Measurements from ENCODE around the gene SSX3. TPM values are rescaled to one million over a fixed set of nuclear protein-coding genes. Genes with fewer than 3 reads are reported as not detected.
"Not testable (repeated sequence)": the region's sequence is repeated elsewhere in the genome, so short reads cannot be mapped to it uniquely, and the experiment has no call there.

SSX3 gene
- not detected for total RNA-seq

DNA sequence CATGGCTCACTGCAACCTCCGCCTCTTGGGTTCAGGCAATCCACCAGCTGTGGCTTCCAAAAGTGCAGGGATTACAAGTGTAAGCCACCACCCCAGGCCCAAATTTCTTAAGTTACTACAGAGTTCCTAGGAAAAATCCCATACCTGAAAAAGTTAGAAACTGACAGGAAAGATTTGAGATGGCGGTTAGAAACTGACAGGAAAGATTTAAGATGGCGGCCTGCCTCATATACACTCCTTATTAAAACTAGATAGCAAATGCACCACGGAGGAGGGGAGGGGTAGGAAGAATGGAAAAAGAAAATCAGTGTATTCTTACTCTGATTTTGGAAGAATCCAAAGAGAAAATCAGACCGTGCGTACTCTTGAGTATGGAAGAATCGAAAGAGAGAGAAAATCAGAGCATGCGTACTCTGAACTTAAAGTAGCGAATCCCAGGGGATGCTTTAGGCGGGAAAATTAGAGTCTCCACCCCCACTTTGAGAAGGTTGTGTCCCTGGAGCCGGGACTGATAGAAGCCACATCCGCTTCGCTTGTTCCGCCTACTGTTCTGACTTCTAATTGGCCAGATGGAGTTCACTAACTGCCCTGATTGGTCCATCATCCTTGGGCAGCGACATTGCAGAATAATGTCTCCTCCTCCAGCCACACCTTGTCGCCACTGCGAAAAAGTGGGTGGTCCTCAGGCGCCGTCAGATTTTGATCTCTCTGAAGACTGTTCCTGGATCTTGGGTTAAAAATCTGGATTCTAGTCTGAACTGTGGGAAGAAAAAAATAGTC, at the start of gene SSX3:
Gene SSX3 (minus strand): TSS at position 389 of the 780 bp plus-strand sequence. CDS start 1,454 bp downstream, outside the sequence.
- not testable (repeated sequence) for H3K27me3 Mint-ChIP-seq (ENCODE audit: low read depth); DNase-seq; H3K9me3 Mint-ChIP-seq; H3K4me3 Mint-ChIP-seq; H3K36me3 Mint-ChIP-seq (ENCODE audit: insufficient read depth); H3K4me1 Mint-ChIP-seq (ENCODE audit: low read depth); ATAC-seq

GRCh38 chrX:48397825-48398224, 41.3 kb upstream of the SSX3 start:
- not testable (repeated sequence) for ATAC-seq; H3K4me1 Mint-ChIP-seq (ENCODE audit: low read depth); H3K36me3 Mint-ChIP-seq (ENCODE audit: insufficient read depth); H3K9me3 Mint-ChIP-seq; DNase-seq; H3K4me3 Mint-ChIP-seq; H3K27me3 Mint-ChIP-seq (ENCODE audit: low read depth)

DNA sequence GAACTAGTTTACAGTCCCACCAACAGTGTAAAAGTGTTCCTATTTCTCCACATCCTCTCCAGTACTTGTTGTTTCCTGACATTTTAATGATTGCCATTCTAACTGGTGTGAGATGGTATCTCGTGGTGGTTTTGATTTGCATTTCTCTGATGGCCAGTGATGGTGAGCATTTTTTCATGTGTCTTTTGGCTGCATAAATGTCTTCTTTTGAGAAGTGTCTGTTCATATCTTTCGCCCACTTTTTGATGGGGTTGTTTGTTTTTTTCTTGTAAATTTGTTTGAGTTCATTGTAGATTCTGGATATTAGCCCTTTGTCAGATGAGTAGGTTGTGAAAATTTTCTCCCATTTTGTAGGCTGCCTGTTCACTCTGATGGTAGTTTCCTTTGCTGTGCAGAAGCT, 40.4 kb upstream of the SSX3 start:
- not testable (repeated sequence) for H3K27me3 Mint-ChIP-seq (ENCODE audit: low read depth); H3K36me3 Mint-ChIP-seq (ENCODE audit: insufficient read depth); H3K4me1 Mint-ChIP-seq (ENCODE audit: low read depth); DNase-seq; H3K4me3 Mint-ChIP-seq; H3K9me3 Mint-ChIP-seq; ATAC-seq

DNA sequence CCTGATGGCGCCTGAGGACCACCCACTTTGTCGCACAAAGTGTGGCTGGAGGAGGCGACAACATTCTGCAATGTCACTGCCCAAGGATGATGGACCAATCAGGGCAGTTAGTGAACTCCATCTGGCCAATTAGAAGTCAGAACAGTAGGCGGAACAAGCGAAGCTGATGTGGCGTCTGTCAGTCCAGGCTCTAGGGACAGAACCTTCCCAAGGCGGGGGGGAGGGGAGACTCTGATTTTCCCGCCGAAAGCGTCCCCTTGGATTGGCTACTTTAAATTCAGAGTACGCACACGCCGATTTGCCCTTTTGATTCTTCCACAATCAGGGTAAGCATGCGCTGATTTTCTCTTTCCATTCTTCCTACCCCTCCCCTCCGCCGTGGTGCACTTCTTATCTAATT, 26.7 kb upstream of the SSX3 start, which contains the start of gene SSX4:
Gene SSX4 (plus strand): TSS at position 301 of the 400 bp plus-strand sequence. CDS start 515 bp downstream, outside the sequence.
- not testable (repeated sequence) for DNase-seq; H3K4me3 Mint-ChIP-seq; H3K27me3 Mint-ChIP-seq (ENCODE audit: low read depth); H3K9me3 Mint-ChIP-seq; H3K4me1 Mint-ChIP-seq (ENCODE audit: low read depth); ATAC-seq; H3K36me3 Mint-ChIP-seq (ENCODE audit: insufficient read depth)

- H3K4me3 Mint-ChIP-seq; H3K4me1 Mint-ChIP-seq (ENCODE audit: low read depth); DNase-seq; H3K9me3 Mint-ChIP-seq; H3K36me3 Mint-ChIP-seq (ENCODE audit: insufficient read depth); H3K27me3 Mint-ChIP-seq (ENCODE audit: low read depth); ATAC-seq: not testable (repeated sequence)
These were observed 13.9 kb upstream of the SSX3 start for GRCh38 chrX:48370408-48370807.

DNA sequence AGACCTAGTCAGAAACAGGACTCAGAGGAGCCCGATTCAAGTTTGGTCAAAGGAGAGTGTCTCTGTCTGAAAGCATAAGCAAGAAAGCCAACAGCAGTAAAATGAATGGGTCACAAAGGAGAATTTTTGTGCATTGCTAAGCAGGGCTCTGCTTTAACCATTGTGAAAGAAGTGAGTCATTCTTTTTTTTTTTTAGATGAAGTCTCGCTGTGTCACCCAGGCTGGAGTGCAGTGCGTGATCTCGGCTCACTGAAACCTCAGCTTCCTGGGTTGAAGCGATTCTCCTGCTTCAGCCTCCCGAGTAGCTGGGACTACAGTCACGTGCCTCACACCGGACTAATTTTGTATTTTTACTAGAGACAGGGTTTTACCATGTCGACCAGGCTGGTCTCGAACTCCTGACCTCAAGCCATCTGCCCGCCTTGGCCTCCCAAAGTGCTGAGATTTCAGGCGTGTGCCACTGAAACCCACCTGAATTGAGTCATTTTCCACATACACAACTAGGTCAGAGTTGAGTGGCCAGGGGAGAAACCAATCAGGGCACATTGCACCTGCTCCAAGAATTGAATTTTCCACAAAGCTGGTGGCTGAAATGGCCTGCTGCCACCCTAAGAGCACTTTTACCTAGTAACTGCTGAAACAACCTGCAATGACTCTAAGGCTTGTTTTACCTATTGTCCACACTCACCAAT, 11.4 kb upstream of the SSX3 start:
- not testable (repeated sequence) for H3K4me1 Mint-ChIP-seq (ENCODE audit: low read depth); H3K9me3 Mint-ChIP-seq; DNase-seq; H3K4me3 Mint-ChIP-seq; H3K27me3 Mint-ChIP-seq (ENCODE audit: low read depth); H3K36me3 Mint-ChIP-seq (ENCODE audit: insufficient read depth)
- peak; percentile 83 to 88 for ATAC-seq

DNA sequence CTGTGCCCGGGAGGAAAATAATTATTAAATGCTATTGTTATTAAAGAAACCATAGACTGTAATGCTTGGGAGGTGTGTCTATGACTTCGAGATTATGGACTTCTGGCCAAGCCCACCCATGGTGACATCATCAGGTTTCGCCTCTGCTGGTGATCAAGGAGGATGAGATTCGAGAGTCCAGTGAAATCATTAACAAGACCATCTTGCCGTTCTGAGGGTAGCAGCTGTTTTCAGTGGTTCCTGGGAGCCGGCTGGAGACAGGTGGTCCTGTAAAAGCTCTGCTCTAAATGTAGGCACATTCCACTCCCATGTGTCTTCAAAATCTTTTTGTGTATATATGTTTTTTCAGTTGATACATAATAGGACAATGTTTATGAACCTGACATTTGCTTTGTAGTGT, 2.8 kb upstream of the SSX3 start:
- ATAC-seq; H3K4me1 Mint-ChIP-seq (ENCODE audit: low read depth); H3K27me3 Mint-ChIP-seq (ENCODE audit: low read depth); DNase-seq; H3K9me3 Mint-ChIP-seq; H3K36me3 Mint-ChIP-seq (ENCODE audit: insufficient read depth); H3K4me3 Mint-ChIP-seq: not testable (repeated sequence)

- Mint-ChIP-seq H3K27me3 (ENCODE audit: low read depth) (no peaks in the 10 kb centered on the region), H3K4me3 (no peak overlapping the region), H3K36me3 (ENCODE audit: insufficient read depth) (no peaks in the 10 kb centered on the region), H3K9me3 (no peaks in the 10 kb centered on the region), H3K4me1 (ENCODE audit: low read depth) (no peaks in the 10 kb centered on the region)
- DNase-seq (no peak), ATAC-seq (no peak)
These were observed 1.2 kb upstream of the SSX3 start for GRCh38 chrX:48357681-48358080.

GRCh38 chrX:48346059-48346458, 10.4 kb downstream of the SSX3 start:
- H3K9me3 Mint-ChIP-seq; DNase-seq; H3K4me1 Mint-ChIP-seq (ENCODE audit: low read depth); H3K27me3 Mint-ChIP-seq (ENCODE audit: low read depth); ATAC-seq; H3K36me3 Mint-ChIP-seq (ENCODE audit: insufficient read depth); H3K4me3 Mint-ChIP-seq: not testable (repeated sequence)

- H3K36me3 Mint-ChIP-seq (ENCODE audit: insufficient read depth): not testable (repeated sequence)
These were observed 42.5 kb downstream of the SSX3 start for GRCh38 chrX:48313996-48314395.

DNA sequence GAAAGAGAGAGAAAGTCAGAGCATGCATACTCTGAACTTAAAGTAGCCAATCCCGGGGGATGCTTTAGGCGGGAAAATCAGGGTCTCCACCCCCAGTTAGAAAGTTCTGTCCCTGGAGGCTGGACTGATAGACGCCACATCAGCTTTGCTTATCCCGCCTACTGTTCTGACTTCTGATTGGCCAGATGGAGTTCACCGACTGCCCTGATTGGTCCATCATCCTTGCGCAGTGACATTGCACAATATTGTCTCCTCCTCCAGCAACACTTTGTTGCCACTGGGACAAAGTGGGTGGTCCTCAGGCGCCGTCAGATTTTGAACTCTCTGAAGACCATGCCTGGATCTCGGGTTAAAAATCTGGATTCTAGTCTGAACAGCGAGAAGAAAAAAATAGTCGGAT, 50.3 kb downstream of the SSX3 start:
- ATAC-seq: no peak
- no peaks in the 10 kb centered on the region for H3K9me3 Mint-ChIP-seq
- DNase-seq: no peak
- H3K4me3 Mint-ChIP-seq: no peak overlapping the region
- H3K36me3 Mint-ChIP-seq (ENCODE audit: insufficient read depth): no peaks in the 10 kb centered on the region
- H3K4me1 Mint-ChIP-seq (ENCODE audit: low read depth): no peaks in the 10 kb centered on the region
- H3K27me3 Mint-ChIP-seq (ENCODE audit: low read depth): peaks cover 7% of the 10 kb centered on the region

More at GRCh38 chrX:48313996-48314395, 42.5 kb downstream of the SSX3 start:
- H3K4me1 Mint-ChIP-seq (ENCODE audit: low read depth); DNase-seq; H3K4me3 Mint-ChIP-seq; H3K27me3 Mint-ChIP-seq (ENCODE audit: low read depth); ATAC-seq; H3K9me3 Mint-ChIP-seq: not testable (repeated sequence)

Other genes starting within 250 kb of the SSX3 start
- not detected for gene SPACA5B, start 226.1 kb downstream of the SSX3 start, total RNA-seq
- not detected for gene SSX5, start 159.9 kb downstream of the SSX3 start, total RNA-seq
- under 1 TPM in 2 of 3 donors, not detected in 1; 0.16 to 0.23 TPM for gene SSX1, start 101.3 kb downstream of the SSX3 start, total RNA-seq
- not detected for gene SSX4, start 26.8 kb upstream of the SSX3 start, total RNA-seq
- not detected for gene SSX4B, start 55.3 kb upstream of the SSX3 start, total RNA-seq
- gene SLC38A5, start 113.6 kb upstream of the SSX3 start, total RNA-seq: 100 to 1,000 TPM; 247 to 282 (median 271) TPM
- 100 to 1,000 TPM; 130 to 147 (median 134) TPM for gene FTSJ1, start 119.5 kb upstream of the SSX3 start, total RNA-seq
- 1 to 10 TPM; 7.5 to 10.0 (median 9.4) TPM for gene PORCN, start 152.3 kb upstream of the SSX3 start, total RNA-seq
- 100 to 1,000 TPM in 2 of 3 donors, 10 to 100 TPM in 1; 87.0 to 113 (median 106) TPM for gene EBP, start 165.1 kb upstream of the SSX3 start, total RNA-seq
- gene TBC1D25, start 183.0 kb upstream of the SSX3 start, total RNA-seq: 10 to 100 TPM; 15.1 to 17.4 (median 16.5) TPM
- 100 to 1,000 TPM; 459 to 489 (median 484) TPM for gene RBM3, start 217.8 kb upstream of the SSX3 start, total RNA-seq
- 10 to 100 TPM; 36.4 to 49.5 (median 36.9) TPM for gene WDR13, start 240.8 kb upstream of the SSX3 start, total RNA-seq

Data from activated T-cell treated with anti-CD3 and anti-CD28 coated beads, Interleukin-2, amount 50 U/mL, for 4 hours (primary cell).